ENCODE measurements around the gene RAB43. TPM values are rescaled to one million over a fixed set of nuclear protein-coding genes. Genes with fewer than 3 reads are reported as not detected.
"Not testable (repeated sequence)": the region's sequence is repeated elsewhere in the genome, so short reads cannot be mapped to it uniquely, and the experiment has no call there.

Gene RAB43
- total RNA-seq, 1 donor from 2014 or later, result 3.7 TPM

DNA sequence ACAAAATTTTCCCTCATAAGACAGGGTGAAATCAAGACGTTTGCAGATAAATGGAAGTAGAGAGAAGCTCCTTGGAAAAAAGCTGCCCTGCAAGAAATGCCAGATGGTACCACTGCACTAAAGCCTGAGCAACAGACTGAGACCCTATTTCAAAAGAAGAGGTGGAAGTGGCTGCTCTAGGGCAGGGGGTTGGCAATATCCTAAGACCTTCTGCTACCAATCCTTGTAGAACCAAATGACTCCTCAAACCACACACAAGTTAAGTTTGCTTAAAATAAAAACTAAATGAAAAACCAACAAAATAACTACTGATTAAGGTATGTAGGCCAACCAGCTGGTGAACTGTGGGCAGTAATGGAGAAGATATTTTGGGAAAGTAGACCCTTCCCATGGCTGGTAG lies 21.3 kb downstream of the RAB43 start:
- Histone ChIP-seq H3K4me1 (ENCODE audit: control insufficient read depth in 3 of 3, insufficient read depth in 3 of 3, low read length in 3 of 3) (no peaks in the 10 kb centered on the region), H3K9ac (ENCODE audit: low read depth in 1 of 3, low read length in 3 of 3) (no peak overlapping the region), H3K36me3 (ENCODE audit: control insufficient read depth in 3 of 3, insufficient read depth in 3 of 3, low read length in 3 of 3) (peaks cover 2 to 7% (median 5%) of the 10 kb centered on the region in 3 donors), H3K27me3 (ENCODE audit: control insufficient read depth in 3 of 3, insufficient read depth in 3 of 3, low read length in 3 of 3) (no peaks in the 10 kb centered on the region), H3K9me3 (ENCODE audit: control insufficient read depth in 3 of 3, low read length in 3 of 3) (no peaks in the 10 kb centered on the region), H3K27ac (ENCODE audit: low read depth, low read length) (no peak overlapping the region), H3K4me3 (ENCODE audit: low read length in 3 of 3) (no peak overlapping the region)

- Histone ChIP-seq H3K4me1 (ENCODE audit: control insufficient read depth in 3 of 3, insufficient read depth in 3 of 3, low read length in 3 of 3) (no peaks in the 10 kb centered on the region), H3K9ac (ENCODE audit: low read depth in 1 of 3, low read length in 3 of 3) (no peak overlapping the region), H3K27ac (ENCODE audit: low read depth, low read length) (no peak overlapping the region), H3K27me3 (ENCODE audit: control insufficient read depth in 3 of 3, insufficient read depth in 3 of 3, low read length in 3 of 3) (no peaks in the 10 kb centered on the region), H3K4me3 (ENCODE audit: low read length in 3 of 3) (no peak overlapping the region), H3K9me3 (ENCODE audit: control insufficient read depth in 3 of 3, low read length in 3 of 3) (no peaks in the 10 kb centered on the region), H3K36me3 (ENCODE audit: control insufficient read depth in 3 of 3, insufficient read depth in 3 of 3, low read length in 3 of 3) (peaks cover 4 to 21% (median 19%) of the 10 kb centered on the region in 3 donors)
These were observed 26.3 kb downstream of the RAB43 start for GRCh38 chr3:129095285-129095684.

DNA sequence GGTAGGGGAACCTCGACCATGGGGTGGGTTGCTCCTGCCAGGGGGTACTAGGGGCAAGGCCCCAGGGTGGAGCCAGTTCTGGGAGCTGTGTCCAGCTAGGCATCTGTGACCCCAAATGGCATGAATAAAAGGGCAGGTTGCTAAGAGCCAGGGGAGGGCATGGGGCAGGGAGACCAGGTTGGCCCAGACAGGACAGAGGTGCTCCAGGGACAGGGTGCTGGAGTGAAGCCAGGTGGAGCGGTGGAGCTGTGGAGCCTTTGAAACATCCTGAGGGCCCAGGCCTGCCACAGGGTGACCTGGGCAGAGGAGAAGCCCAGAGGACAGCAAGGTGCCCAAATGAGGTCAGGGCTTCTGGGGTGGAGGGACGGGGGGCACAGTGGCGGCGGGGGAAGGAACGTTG lies 33.3 kb downstream of the RAB43 start:
- H3K36me3 ChIP-seq (ENCODE audit: control insufficient read depth in 3 of 3, insufficient read depth in 3 of 3, low read length in 3 of 3); H3K9ac ChIP-seq (ENCODE audit: low read depth in 1 of 3, low read length in 3 of 3); H3K4me3 ChIP-seq (ENCODE audit: low read length in 3 of 3); H3K27ac ChIP-seq (ENCODE audit: low read depth, low read length); H3K27me3 ChIP-seq (ENCODE audit: control insufficient read depth in 3 of 3, insufficient read depth in 3 of 3, low read length in 3 of 3); H3K9me3 ChIP-seq (ENCODE audit: control insufficient read depth in 3 of 3, low read length in 3 of 3); H3K4me1 ChIP-seq (ENCODE audit: control insufficient read depth in 3 of 3, insufficient read depth in 3 of 3, low read length in 3 of 3): not testable (repeated sequence)

DNA sequence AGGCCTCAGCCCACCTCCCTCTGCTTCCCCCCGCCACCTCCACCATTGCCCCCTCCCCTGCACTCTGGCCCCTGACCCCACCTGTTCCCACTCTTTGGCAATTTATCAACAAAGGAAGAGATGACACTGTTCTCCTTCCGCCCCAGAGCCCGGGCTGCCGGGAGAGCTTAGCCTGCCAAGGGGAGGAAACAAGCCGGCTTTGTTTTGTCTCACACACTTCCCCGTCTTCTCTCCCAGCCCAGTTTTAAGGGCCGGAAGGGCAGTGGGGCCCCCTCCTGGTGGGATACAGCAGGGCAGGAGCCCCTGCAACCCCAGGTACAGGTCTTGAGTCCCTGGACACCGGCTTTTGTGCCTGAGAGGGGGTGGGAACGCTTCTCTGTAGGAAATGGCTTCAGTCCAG lies 33.7 kb downstream of the RAB43 start:
- H3K36me3 ChIP-seq (ENCODE audit: control insufficient read depth in 3 of 3, insufficient read depth in 3 of 3, low read length in 3 of 3); H3K27ac ChIP-seq (ENCODE audit: low read depth, low read length); H3K27me3 ChIP-seq (ENCODE audit: control insufficient read depth in 3 of 3, insufficient read depth in 3 of 3, low read length in 3 of 3); H3K9me3 ChIP-seq (ENCODE audit: control insufficient read depth in 3 of 3, low read length in 3 of 3); H3K4me1 ChIP-seq (ENCODE audit: control insufficient read depth in 3 of 3, insufficient read depth in 3 of 3, low read length in 3 of 3); H3K4me3 ChIP-seq (ENCODE audit: low read length in 3 of 3); H3K9ac ChIP-seq (ENCODE audit: low read depth in 1 of 3, low read length in 3 of 3): not testable (repeated sequence)

DNA sequence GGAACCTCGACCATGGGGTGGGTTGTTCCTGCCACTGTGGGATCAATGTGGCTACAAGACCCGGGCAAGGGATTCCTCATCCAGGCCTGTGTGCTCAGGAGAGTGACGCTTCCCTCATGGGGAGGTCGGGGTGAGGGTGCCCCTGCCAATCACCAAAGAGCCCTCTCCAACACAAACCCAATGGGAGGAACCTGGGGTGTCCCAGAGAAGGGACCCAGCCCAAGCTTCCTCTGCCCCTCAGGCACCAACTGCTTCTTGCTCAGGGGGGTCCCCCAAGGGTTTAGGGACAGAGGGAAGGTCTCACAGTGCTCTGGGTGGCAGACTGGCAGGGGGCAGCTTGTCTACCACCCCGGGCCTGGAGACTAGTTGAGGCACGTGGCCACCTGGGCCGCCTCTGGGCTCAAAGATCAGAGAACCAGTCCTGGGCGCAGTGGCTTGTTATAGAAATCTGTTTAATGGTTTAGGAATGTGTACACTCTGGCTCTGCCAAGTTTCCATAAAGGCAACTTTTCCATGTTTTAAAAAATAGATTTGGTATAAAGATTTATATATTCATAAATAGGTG lies 34.4 kb downstream of the RAB43 start:
- peaks cover 0 to 3% (median 0%) of the 10 kb centered on the region in 3 donors for H3K36me3 ChIP-seq (ENCODE audit: control insufficient read depth in 3 of 3, insufficient read depth in 3 of 3, low read length in 3 of 3)
- H3K27ac ChIP-seq (ENCODE audit: low read depth, low read length), result peak overlapping the region; percentile 36
- no peak overlapping the region for H3K9ac ChIP-seq (ENCODE audit: low read depth in 1 of 3, low read length in 3 of 3)
- no peaks in the 10 kb centered on the region for H3K27me3 ChIP-seq (ENCODE audit: control insufficient read depth in 3 of 3, insufficient read depth in 3 of 3, low read length in 3 of 3)
- no peaks in the 10 kb centered on the region for H3K9me3 ChIP-seq (ENCODE audit: control insufficient read depth in 3 of 3, low read length in 3 of 3)
- no peak overlapping the region for H3K4me3 ChIP-seq (ENCODE audit: low read length in 3 of 3)
- peaks cover 3 to 9% (median 4%) of the 10 kb centered on the region in 3 donors for H3K4me1 ChIP-seq (ENCODE audit: control insufficient read depth in 3 of 3, insufficient read depth in 3 of 3, low read length in 3 of 3)

- no peaks in the 10 kb centered on the region for H3K9me3 ChIP-seq (ENCODE audit: control insufficient read depth in 3 of 3, low read length in 3 of 3)
- no peak overlapping the region for H3K9ac ChIP-seq (ENCODE audit: low read depth in 1 of 3, low read length in 3 of 3)
- no peak overlapping the region for H3K27ac ChIP-seq (ENCODE audit: low read depth, low read length)
- H3K36me3 ChIP-seq (ENCODE audit: control insufficient read depth in 3 of 3, insufficient read depth in 3 of 3, low read length in 3 of 3), result no peaks in the 10 kb centered on the region
- no peak overlapping the region for H3K4me3 ChIP-seq (ENCODE audit: low read length in 3 of 3)
- peaks cover 3 to 9% (median 4%) of the 10 kb centered on the region in 3 donors for H3K4me1 ChIP-seq (ENCODE audit: control insufficient read depth in 3 of 3, insufficient read depth in 3 of 3, low read length in 3 of 3)
- no peaks in the 10 kb centered on the region for H3K27me3 ChIP-seq (ENCODE audit: control insufficient read depth in 3 of 3, insufficient read depth in 3 of 3, low read length in 3 of 3)
These were observed 35.8 kb downstream of the RAB43 start for GRCh38 chr3:129085818-129086217.

GRCh38 chr3:129085165-129085715 lies 36.4 kb downstream of the RAB43 start:
- Histone ChIP-seq H3K4me3 (ENCODE audit: low read length in 3 of 3) (no peak overlapping the region), H3K9ac (ENCODE audit: low read depth in 1 of 3, low read length in 3 of 3) (no peak overlapping the region), H3K9me3 (ENCODE audit: control insufficient read depth in 3 of 3, low read length in 3 of 3) (no peaks in the 10 kb centered on the region), H3K27ac (ENCODE audit: low read depth, low read length) (no peak overlapping the region), H3K4me1 (ENCODE audit: control insufficient read depth in 3 of 3, insufficient read depth in 3 of 3, low read length in 3 of 3) (peaks cover 3 to 9% (median 4%) of the 10 kb centered on the region in 3 donors), H3K36me3 (ENCODE audit: control insufficient read depth in 3 of 3, insufficient read depth in 3 of 3, low read length in 3 of 3) (no peaks in the 10 kb centered on the region), H3K27me3 (ENCODE audit: control insufficient read depth in 3 of 3, insufficient read depth in 3 of 3, low read length in 3 of 3) (no peaks in the 10 kb centered on the region)

DNA sequence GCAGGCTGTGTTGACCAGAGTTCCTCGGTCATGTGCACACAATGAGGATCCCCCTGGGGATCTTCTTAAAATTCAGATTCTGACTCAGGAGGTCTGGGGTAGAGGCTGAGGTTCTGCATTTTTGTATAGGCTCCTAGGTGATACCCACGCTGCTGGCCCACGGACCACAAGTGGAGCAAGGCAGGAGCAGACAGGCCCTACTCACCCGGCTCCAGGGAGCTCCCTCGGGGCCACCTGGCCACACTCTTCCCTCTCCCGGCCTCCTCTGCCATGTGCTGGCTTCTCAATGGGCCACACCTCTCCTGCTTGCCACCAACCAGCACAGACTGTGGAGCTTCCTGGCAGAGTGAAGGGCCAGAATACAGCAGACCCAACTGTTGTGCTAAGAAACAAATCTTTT lies 37.1 kb downstream of the RAB43 start:
- H3K9ac ChIP-seq (ENCODE audit: low read depth in 1 of 3, low read length in 3 of 3), result no peak overlapping the region
- no peaks in the 10 kb centered on the region for H3K36me3 ChIP-seq (ENCODE audit: control insufficient read depth in 3 of 3, insufficient read depth in 3 of 3, low read length in 3 of 3)
- no peaks in the 10 kb centered on the region for H3K27me3 ChIP-seq (ENCODE audit: control insufficient read depth in 3 of 3, insufficient read depth in 3 of 3, low read length in 3 of 3)
- H3K4me1 ChIP-seq (ENCODE audit: control insufficient read depth in 3 of 3, insufficient read depth in 3 of 3, low read length in 3 of 3), result peaks cover 3 to 9% (median 4%) of the 10 kb centered on the region in 3 donors
- H3K4me3 ChIP-seq (ENCODE audit: low read length in 3 of 3), result no peak overlapping the region
- no peaks in the 10 kb centered on the region for H3K9me3 ChIP-seq (ENCODE audit: control insufficient read depth in 3 of 3, low read length in 3 of 3)
- H3K27ac ChIP-seq (ENCODE audit: low read depth, low read length), result no peak overlapping the region

DNA sequence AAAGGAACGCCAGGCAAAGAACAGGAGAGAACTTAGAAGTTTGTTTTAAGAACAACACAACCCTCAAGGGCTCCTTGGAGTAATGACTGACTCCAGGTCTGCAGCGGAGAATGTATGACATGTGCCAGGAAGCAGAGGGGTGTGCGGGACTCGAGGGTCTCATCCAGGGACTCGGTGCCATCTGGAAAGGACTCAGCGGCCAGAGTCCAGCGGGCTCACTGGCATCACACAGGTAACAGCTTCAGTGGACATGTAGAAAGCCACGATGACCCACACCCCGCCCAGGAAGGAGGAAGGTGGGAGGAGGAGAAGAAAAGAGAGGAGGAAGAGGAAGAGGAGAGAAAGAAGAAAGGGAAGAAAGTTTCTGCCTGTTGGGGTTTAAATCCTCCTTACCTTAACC lies 39.6 kb downstream of the RAB43 start:
- Histone ChIP-seq H3K27ac (ENCODE audit: low read depth, low read length) (no peak overlapping the region), H3K4me3 (ENCODE audit: low read length in 3 of 3) (no peak overlapping the region), H3K36me3 (ENCODE audit: control insufficient read depth in 3 of 3, insufficient read depth in 3 of 3, low read length in 3 of 3) (no peaks in the 10 kb centered on the region), H3K27me3 (ENCODE audit: control insufficient read depth in 3 of 3, insufficient read depth in 3 of 3, low read length in 3 of 3) (no peaks in the 10 kb centered on the region), H3K4me1 (ENCODE audit: control insufficient read depth in 3 of 3, insufficient read depth in 3 of 3, low read length in 3 of 3) (peaks cover 0 to 5% (median under 1%) of the 10 kb centered on the region in 3 donors), H3K9me3 (ENCODE audit: control insufficient read depth in 3 of 3, low read length in 3 of 3) (no peaks in the 10 kb centered on the region), H3K9ac (ENCODE audit: low read depth in 1 of 3, low read length in 3 of 3) (no peak overlapping the region)

- Histone ChIP-seq H3K4me1 (ENCODE audit: control insufficient read depth in 3 of 3, insufficient read depth in 3 of 3, low read length in 3 of 3) (peaks cover 0 to under 1% (median 0%) of the 10 kb centered on the region in 3 donors), H3K36me3 (ENCODE audit: control insufficient read depth in 3 of 3, insufficient read depth in 3 of 3, low read length in 3 of 3) (no peaks in the 10 kb centered on the region), H3K4me3 (ENCODE audit: low read length in 3 of 3) (no peak overlapping the region), H3K27ac (ENCODE audit: low read depth, low read length) (no peak overlapping the region), H3K27me3 (ENCODE audit: control insufficient read depth in 3 of 3, insufficient read depth in 3 of 3, low read length in 3 of 3) (no peaks in the 10 kb centered on the region), H3K9ac (ENCODE audit: low read depth in 1 of 3, low read length in 3 of 3) (no peak overlapping the region), H3K9me3 (ENCODE audit: control insufficient read depth in 3 of 3, low read length in 3 of 3) (no peaks in the 10 kb centered on the region)
These were observed 40.1 kb downstream of the RAB43 start for GRCh38 chr3:129081503-129081902.
